Smooth muscle cell (in vitro differentiated cells): ENCODE measurements around the gene TOX4. TPM values are rescaled to one million over a fixed set of nuclear protein-coding genes. Genes with fewer than 3 reads are reported as not detected.

Source experiments
- DNase-seq: peaks from one replicate; lab custom pipeline; 2025; ENCODE audit not compliant: unreplicated experiment; lab: John Stamatoyannopoulos, UW
- H2AFZ ChIP-seq: fragments of 200-600 bp; sonication (generic); 2 replicates; pipeline ENCODE4 v1.6.0; 2016; ENCODE audit warnings: antibody characterized with exemption, low read depth, mild to moderate bottlenecking
- H3F3A ChIP-seq: fragments of 200-600 bp; sonication (generic); 2 replicates; pipeline ENCODE4 v1.6.0; 2017; ENCODE audit warnings: antibody characterized with exemption, low read depth
- H3K27ac ChIP-seq: fragments of 200-600 bp; sonication (generic); 2 replicates; pipeline ENCODE4 v1.5.1; 2016; ENCODE audit warnings: low read depth, mild to moderate bottlenecking
- H3K27me3 ChIP-seq: fragments of 200-600 bp; sonication (generic); 2 replicates; pipeline ENCODE4 v1.6.1; 2016; ENCODE audit warnings: low read depth, mild to moderate bottlenecking
- H3K36me3 ChIP-seq: fragments of 200-600 bp; sonication (generic); 2 replicates; pipeline ENCODE4 v1.5.1; 2016; ENCODE audit warnings: low read depth
- H3K4me1 ChIP-seq: fragments of 200-600 bp; sonication (generic); 2 replicates; pipeline ENCODE4 v1.5.1; 2016; ENCODE audit warnings: low read depth
- H3K4me2 ChIP-seq: fragments of 200-600 bp; sonication (generic); 2 replicates; pipeline ENCODE4 v1.6.0; 2016; ENCODE audit warnings: mild to moderate bottlenecking
- H3K4me3 ChIP-seq: fragments of 200-600 bp; sonication (generic); 2 replicates; pipeline ENCODE4 v1.5.1; 2016; ENCODE audit warnings: mild to moderate bottlenecking
- H3K79me2 ChIP-seq: fragments of 200-600 bp; sonication (generic); 2 replicates; pipeline ENCODE4 v1.6.0; 2016; ENCODE audit warnings: low read depth, mild to moderate bottlenecking
- H3K9ac ChIP-seq: fragments of 200-600 bp; sonication (generic); 2 replicates; pipeline ENCODE4 v1.6.0; 2016; ENCODE audit warnings: low read depth
- H3K9me3 ChIP-seq: fragments of 200-600 bp; sonication (generic); replicated peaks from 2 replicates; pipeline ENCODE4 v1.5.1; 2016; ENCODE audit warnings: low read depth
- H4K20me1 ChIP-seq: fragments of 200-600 bp; sonication (generic); 2 replicates; pipeline ENCODE4 v1.6.0; 2016; ENCODE audit warnings: low read depth
- CTCF ChIP-seq: fragments of 200-600 bp; sonication (generic); IDR thresholded peaks from 2 replicates; pipeline ENCODE4 v1.5.1; 2017; ENCODE audit warnings: borderline replicate concordance, mild to moderate bottlenecking, antibody characterized with exemption; ENCODE audit not compliant: insufficient read depth, poor library complexity, severe bottlenecking
- WGBS: methylation state at CpG from one replicate; pipeline ENCODE4 v1.1.7; 2016; ENCODE audit warnings: low lambda C conversion rate; 5-methylcytosine and 5-hydroxymethylcytosine counted together
- polyA plus RNA-seq: library from polyadenylated mRNA; unstranded; fragments of >200 nt; fragmentation: Nextera tagmentation; extraction: Ambion mirVana; gene quantifications from 2 replicates; pipeline ENCODE4 v1.2.1, GENCODE V29; 2016
- total RNA-seq: library from RNA; depleted of rRNA; stranded (reverse); fragments of >200 nt; gene quantifications from 2 replicates; pipeline ENCODE4 v1.2.3, GENCODE V29; 2014

Gene TOX4
- total and polyA plus RNA-seq, 2 experiments from 2014 or later: 31.9 to 54.5 TPM

GRCh38 chr14:21510735-21511657, 34.0 kb downstream of the TOX4 start, which contains the start of gene METTL3:
METTL3 (minus strand) TSS chr14:21511340; CDS start chr14:21511223, 117 bp downstream.
- DNase-seq: peak; percentile 69
- Histone ChIP-seq H3K9ac (peak within 1 kb of the TSS; percentile 87), H2AFZ (peak within 1 kb of the TSS; percentile 88), H3K9me3 (no peaks in the 10 kb centered on the region), H3K4me2 (peak within 1 kb of the TSS; percentile 96), H3K79me2 (peaks cover 50% of the 10 kb centered on the region), H3K27me3 (no peaks in the 10 kb centered on the region), H3K4me1 (peaks cover 6% of the 10 kb centered on the region), H4K20me1 (peaks cover 3% of the 10 kb centered on the region), H3K4me3 (peak within 1 kb of the TSS; percentile 86), H3K36me3 (no peaks in the 10 kb centered on the region), H3F3A (no peaks in the 10 kb centered on the region), H3K27ac (peak within 1 kb of the TSS; percentile 43)
- TF ChIP-seq CTCF: no peak
- WGBS: under 1% methylated on average over 53 of the region's 53 CpGs

DNA sequence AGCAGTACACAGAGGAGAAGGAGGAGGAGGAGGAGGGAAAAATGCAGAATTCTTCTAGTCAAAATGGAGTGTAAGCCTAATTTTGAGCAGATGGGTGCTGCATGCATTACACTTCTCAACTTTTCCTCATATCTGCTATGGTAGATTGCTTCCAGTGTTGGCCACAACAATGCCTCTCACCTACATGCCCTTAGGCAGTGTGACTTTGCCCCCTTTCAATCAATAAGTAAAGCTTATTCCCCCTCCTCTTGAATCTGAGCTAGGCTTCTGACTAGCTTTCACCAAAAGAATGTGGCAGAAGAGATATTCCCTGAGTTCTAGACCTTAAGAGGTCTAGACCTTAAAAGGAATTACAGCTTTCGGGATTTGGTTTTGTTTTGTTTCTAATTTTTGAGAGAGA, 37.3 kb downstream of the TOX4 start:
- Histone ChIP-seq H2AFZ (no peak overlapping the region), H3K27ac (no peak overlapping the region), H3K4me2 (no peak overlapping the region), H3K4me3 (no peak overlapping the region), H3K4me1 (peaks cover 16% of the 10 kb centered on the region), H3K36me3 (no peaks in the 10 kb centered on the region), H4K20me1 (no peaks in the 10 kb centered on the region), H3K79me2 (peaks cover 16% of the 10 kb centered on the region), H3F3A (no peaks in the 10 kb centered on the region), H3K9me3 (no peaks in the 10 kb centered on the region), H3K9ac (no peak overlapping the region), H3K27me3 (no peaks in the 10 kb centered on the region)
- WGBS: 97% methylated on average over 1 of the region's 1 CpG
- no peak for DNase-seq
- TF ChIP-seq CTCF: no peak

DNA sequence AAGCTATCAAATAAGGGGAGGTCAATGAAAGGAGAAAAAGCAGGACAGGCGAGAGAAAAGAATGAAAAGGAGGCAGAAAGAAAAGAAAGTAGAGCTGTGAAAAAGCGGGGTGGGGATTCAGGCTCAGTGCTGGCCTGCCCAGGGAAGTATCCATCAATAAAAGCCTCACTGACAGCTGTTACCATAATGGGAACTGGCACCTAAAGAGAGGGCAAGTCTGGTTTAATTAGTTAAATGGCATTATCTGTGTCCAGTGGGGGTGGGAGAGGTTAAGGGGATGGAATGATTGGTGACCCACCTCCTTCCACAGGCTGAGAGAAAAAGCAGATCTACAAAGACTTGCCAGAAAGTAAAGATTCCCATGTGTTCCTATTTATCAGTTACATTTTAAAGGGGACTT, 41.7 kb downstream of the TOX4 start:
- H3K9me3 ChIP-seq: no peaks in the 10 kb centered on the region
- H3K4me3 ChIP-seq: no peak overlapping the region
- no peak for DNase-seq
- no peak overlapping the region for H2AFZ ChIP-seq
- no peak overlapping the region for H3K9ac ChIP-seq
- H3K27me3 ChIP-seq: no peaks in the 10 kb centered on the region
- no peak overlapping the region for H3K27ac ChIP-seq
- no peaks in the 10 kb centered on the region for H3K36me3 ChIP-seq
- H3K4me2 ChIP-seq: no peak overlapping the region
- 84% methylated on average over 2 of the region's 2 CpGs for WGBS
- no peaks in the 10 kb centered on the region for H4K20me1 ChIP-seq
- no peak for TF ChIP-seq CTCF
- no peaks in the 10 kb centered on the region for H3K79me2 ChIP-seq
- H3F3A ChIP-seq: no peaks in the 10 kb centered on the region
- H3K4me1 ChIP-seq: peaks cover 16% of the 10 kb centered on the region

DNA sequence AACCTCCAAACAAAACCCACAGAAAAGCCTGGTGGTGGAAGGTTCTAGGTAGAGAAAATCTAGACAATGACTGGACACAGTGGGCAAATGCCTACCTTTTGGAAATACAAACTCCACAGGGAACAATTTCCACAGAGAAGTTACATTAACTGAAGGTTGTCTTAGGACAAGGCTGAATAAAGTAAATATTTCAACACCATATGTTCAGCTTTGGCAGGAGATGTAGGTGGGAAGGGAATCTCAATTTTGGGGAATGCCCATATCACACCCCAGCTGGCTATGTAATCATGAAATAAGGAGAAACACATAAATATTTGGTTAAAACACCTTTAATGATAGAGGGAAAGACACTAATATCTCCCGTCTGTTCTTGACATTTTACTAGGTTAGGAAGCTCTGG, 43.8 kb downstream of the TOX4 start:
- Histone ChIP-seq H3K9ac (no peak overlapping the region), H3K4me1 (peaks cover 16% of the 10 kb centered on the region), H3K27me3 (no peaks in the 10 kb centered on the region), H3K36me3 (no peaks in the 10 kb centered on the region), H2AFZ (no peak overlapping the region), H3K4me3 (no peak overlapping the region), H3K9me3 (no peaks in the 10 kb centered on the region), H4K20me1 (no peaks in the 10 kb centered on the region), H3K27ac (no peak overlapping the region), H3K79me2 (no peaks in the 10 kb centered on the region), H3K4me2 (no peak overlapping the region), H3F3A (no peaks in the 10 kb centered on the region)
- no peak for DNase-seq
- 95% methylated on average over 1 of the region's 1 CpG for WGBS
- TF ChIP-seq CTCF: no peak
